Ovary (tissue), 3 donors: ENCODE data around the gene UPK3B.

ENCODE experiments used
- EP300 ChIP-seq: sonication (generic); formaldehyde crosslinking; IDR thresholded peaks from one replicate; pipeline ENCODE4 v1.6.1; 2017; ENCODE audit warnings: antibody characterized with exemption
- POLR2A ChIP-seq: fragments of 450-650 bp; IDR thresholded peaks from one replicate; pipeline ENCODE4 v1.6.1; 2017; ENCODE audit warnings: antibody characterized with exemption, mild to moderate bottlenecking, moderate library complexity
- TF ChIP-seq, protein P1 (sequence below), 3 donors: fragments of 450-650 bp in 2 of 3; fragments of 200-600 bp in 1 of 3; IDR thresholded peaks; one replicate each; pipeline versions ENCODE4 v1.5.1 to v1.8.0; 2016 to 2022; ENCODE audit warnings: antibody characterized with exemption in 3 of 3, mild to moderate bottlenecking in 1 of 3
- donor health status: DM: no; HTN: no; CAD: no.

DNA sequence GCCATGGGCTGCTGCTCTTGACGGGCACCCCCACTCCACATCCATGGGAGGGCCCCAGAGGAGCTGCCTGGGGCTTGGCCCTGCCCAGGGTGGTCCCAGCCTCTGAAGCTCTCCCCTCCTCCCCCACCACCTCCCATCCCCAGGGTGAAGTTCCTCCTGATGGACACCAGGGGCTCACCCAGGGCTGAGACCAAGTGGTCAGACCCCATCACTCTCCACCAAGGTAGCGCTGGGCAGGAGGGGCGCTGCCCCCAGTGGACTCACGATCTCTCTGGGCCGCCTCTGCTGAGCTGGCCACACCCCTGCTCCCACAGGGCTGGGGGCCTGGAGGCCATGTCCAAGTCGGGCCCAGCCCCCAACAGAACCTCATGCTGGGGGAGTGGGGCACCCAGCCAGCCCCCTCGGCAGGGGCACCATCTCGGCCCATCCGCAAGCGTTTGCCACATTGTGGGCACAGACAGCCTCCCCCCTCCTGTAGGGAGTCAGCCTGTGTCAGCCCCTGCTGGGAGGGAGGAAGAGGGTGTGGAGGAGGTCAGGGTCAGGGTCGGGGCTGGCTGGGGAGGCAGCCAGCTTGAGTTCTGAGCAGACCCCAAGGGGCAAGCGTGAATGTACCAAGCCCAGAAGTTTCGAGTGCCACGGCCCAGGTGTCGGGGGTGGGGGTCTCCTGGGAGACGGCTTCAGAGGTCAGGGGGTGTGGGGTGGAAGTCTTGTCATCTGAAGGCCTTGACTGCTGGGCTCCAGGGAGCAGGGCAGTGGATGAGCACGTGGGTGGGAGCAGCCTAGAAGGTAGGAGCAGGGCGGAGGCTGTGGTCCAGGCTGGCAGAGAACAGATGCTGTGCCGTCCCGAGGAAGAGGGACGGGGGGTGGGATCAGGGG, 2.8 kb downstream of the UPK3B start:
- TF ChIP-seq, protein P1, sequence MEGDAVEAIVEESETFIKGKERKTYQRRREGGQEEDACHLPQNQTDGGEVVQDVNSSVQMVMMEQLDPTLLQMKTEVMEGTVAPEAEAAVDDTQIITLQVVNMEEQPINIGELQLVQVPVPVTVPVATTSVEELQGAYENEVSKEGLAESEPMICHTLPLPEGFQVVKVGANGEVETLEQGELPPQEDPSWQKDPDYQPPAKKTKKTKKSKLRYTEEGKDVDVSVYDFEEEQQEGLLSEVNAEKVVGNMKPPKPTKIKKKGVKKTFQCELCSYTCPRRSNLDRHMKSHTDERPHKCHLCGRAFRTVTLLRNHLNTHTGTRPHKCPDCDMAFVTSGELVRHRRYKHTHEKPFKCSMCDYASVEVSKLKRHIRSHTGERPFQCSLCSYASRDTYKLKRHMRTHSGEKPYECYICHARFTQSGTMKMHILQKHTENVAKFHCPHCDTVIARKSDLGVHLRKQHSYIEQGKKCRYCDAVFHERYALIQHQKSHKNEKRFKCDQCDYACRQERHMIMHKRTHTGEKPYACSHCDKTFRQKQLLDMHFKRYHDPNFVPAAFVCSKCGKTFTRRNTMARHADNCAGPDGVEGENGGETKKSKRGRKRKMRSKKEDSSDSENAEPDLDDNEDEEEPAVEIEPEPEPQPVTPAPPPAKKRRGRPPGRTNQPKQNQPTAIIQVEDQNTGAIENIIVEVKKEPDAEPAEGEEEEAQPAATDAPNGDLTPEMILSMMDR (IDR thresholded peaks at IDR 0.05): no peak
- TF ChIP-seq POLR2A (no peak), EP300 (no peak)
